ENCODE measurements around the gene DMKN. TPM values are rescaled to one million over a fixed set of nuclear protein-coding genes. Genes with fewer than 3 reads are reported as not detected.
A peak's percentile ranks its signal among the peaks of the same experiment; 100 is the strongest.

Gene DMKN
- total RNA-seq, 1 donor from 2014 or later: 213 TPM

DNA sequence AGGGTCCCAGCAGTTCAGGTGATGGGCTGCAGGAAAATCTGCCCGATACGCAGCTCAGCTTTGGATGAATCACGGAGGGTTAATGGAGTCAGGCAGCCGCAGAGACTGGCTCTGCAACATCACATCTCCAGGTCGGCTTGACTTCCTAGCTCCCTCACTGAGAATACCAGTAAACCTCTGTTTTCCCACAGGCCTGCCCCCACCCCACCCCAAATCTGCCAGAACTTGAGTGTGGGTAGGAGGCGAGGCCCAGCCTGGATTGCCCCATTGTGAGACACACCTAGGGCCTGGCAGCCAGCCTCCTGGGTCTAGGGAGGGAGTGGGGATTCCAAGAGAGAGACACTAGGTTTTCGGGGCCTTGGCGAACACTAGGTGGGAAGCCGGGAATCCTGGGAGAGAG is 19.5 kb downstream of the DMKN start:
- Mint-ChIP-seq H3K4me3 (ENCODE audit: low read depth) (no peak overlapping the region), H3K36me3 (ENCODE audit: insufficient read depth) (peaks cover 5% of the 10 kb centered on the region), H3K9me3 (ENCODE audit: low read depth) (no peaks in the 10 kb centered on the region), H3K4me1 (ENCODE audit: low read depth) (peaks cover 1% of the 10 kb centered on the region), H3K27me3 (peaks cover 29% of the 10 kb centered on the region), H3K27ac (no peak overlapping the region)
- DNase-seq (ENCODE audit: low spot score, unreplicated experiment): no peak
- TF ChIP-seq CTCF (IDR thresholded peaks at IDR 0.05; ENCODE audit: unreplicated experiment): no peak

GRCh38 chr19:35491836-35492360 is 21.6 kb downstream of the DMKN start:
- TF ChIP-seq CTCF (IDR thresholded peaks at IDR 0.05; ENCODE audit: unreplicated experiment): no peak
- Mint-ChIP-seq H3K9me3 (ENCODE audit: low read depth) (no peaks in the 10 kb centered on the region), H3K27me3 (peaks cover 43% of the 10 kb centered on the region), H3K4me3 (ENCODE audit: low read depth) (no peak overlapping the region), H3K4me1 (ENCODE audit: low read depth) (peaks cover 10% of the 10 kb centered on the region), H3K27ac (no peak overlapping the region), H3K36me3 (ENCODE audit: insufficient read depth) (no peaks in the 10 kb centered on the region)
- DNase-seq (ENCODE audit: low spot score, unreplicated experiment): no peak

DNA sequence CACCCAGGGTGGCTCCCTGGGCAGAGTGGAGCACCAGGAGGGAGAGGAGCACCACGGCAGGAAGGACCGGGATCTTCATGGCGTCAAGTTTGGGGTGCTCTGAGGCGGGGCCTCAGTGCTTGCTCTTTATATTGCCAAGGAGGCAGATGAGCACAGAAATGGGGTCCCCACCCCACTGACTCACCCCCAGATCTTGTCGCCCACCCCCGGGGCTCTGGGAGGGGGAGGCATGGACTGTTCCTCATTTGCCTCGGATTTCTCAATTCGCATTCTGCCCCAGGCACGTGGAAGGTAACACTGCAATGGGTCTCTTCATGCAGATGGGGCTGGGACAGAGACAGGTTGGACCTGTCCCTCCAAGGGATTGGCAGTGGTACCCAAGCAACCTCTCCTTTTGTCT is 23.1 kb downstream of the DMKN start, which contains the start of gene KRTDAP:
Gene KRTDAP (minus strand): TSS at position 101 of the 400 bp plus-strand sequence. CDS start 22 bp downstream, at position 79.
- TF ChIP-seq CTCF (IDR thresholded peaks at IDR 0.05; ENCODE audit: unreplicated experiment): no peak
- Mint-ChIP-seq H3K27ac (no peak within 1 kb of the TSS), H3K9me3 (ENCODE audit: low read depth) (no peaks in the 10 kb centered on the region), H3K27me3 (peaks cover 43% of the 10 kb centered on the region), H3K36me3 (ENCODE audit: insufficient read depth) (no peaks in the 10 kb centered on the region), H3K4me3 (ENCODE audit: low read depth) (no peak within 1 kb of the TSS), H3K4me1 (ENCODE audit: low read depth) (peaks cover 24% of the 10 kb centered on the region)
- DNase-seq (ENCODE audit: low spot score, unreplicated experiment): no peak

DNA sequence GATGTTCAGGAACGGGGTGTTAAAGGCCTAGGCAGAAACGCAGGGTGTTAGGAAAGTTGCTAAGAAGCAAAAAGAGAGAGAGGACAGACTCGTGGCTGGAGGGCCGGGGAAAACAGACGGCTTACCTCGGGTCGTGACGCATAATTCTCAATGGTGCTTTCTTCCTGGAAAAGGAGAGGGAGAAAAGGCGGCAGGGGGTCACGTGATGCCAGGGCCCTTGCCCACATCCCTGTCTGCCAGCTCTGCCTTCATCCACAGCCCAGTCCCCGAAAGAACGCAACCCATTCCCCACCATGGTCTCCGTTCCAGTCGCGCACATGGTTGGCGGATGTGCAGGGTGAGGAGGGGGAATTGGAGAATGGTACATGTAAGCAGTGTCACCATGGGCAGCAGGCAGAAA is 24.8 kb downstream of the DMKN start:
- H3K4me3 Mint-ChIP-seq (ENCODE audit: low read depth): no peak overlapping the region
- no peaks in the 10 kb centered on the region for H3K9me3 Mint-ChIP-seq (ENCODE audit: low read depth)
- H3K27ac Mint-ChIP-seq: peak overlapping the region; percentile 68
- no peak for TF ChIP-seq CTCF (IDR thresholded peaks at IDR 0.05; ENCODE audit: unreplicated experiment)
- H3K36me3 Mint-ChIP-seq (ENCODE audit: insufficient read depth): no peaks in the 10 kb centered on the region
- H3K4me1 Mint-ChIP-seq (ENCODE audit: low read depth): peaks cover 26% of the 10 kb centered on the region
- no peak for DNase-seq (ENCODE audit: low spot score, unreplicated experiment)
- H3K27me3 Mint-ChIP-seq: peaks cover 43% of the 10 kb centered on the region

DNA sequence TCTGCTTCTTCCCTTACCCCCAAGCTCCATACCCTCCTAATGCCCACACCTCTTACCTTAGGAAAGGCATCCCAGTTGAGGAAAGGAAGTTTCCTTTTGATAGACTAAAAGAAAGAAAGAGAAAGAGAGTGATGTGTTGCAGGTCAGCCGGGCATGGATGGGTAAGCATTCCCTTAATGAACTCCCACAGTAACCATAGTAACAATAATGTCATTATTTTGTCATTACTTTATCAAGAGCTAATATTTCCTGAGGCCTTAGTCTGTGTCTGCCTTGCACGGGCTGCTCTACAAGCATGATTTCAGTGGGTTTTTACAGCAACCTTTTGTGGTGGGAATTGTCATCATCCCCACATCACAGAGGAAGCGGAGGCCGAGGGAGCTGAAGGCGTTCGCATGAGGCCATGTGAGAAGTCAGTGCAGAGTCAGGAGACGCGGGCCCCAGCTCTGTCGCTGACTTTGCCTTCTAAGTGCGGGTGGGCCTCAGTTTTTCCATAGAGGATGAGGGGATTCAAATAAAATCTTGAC is 25.7 kb downstream of the DMKN start:
- peaks cover 36% of the 10 kb centered on the region for H3K27me3 Mint-ChIP-seq
- peaks cover 26% of the 10 kb centered on the region for H3K4me1 Mint-ChIP-seq (ENCODE audit: low read depth)
- H3K9me3 Mint-ChIP-seq (ENCODE audit: low read depth): no peaks in the 10 kb centered on the region
- H3K27ac Mint-ChIP-seq: no peak overlapping the region
- no peak for TF ChIP-seq CTCF (IDR thresholded peaks at IDR 0.05; ENCODE audit: unreplicated experiment)
- H3K4me3 Mint-ChIP-seq (ENCODE audit: low read depth): no peak overlapping the region
- no peaks in the 10 kb centered on the region for H3K36me3 Mint-ChIP-seq (ENCODE audit: insufficient read depth)
- no peak for DNase-seq (ENCODE audit: low spot score, unreplicated experiment)
